Neural progenitor cell (in vitro differentiated cells): ENCODE measurements around the gene NSUN5.
"Not testable (repeated sequence)": the region's sequence is repeated elsewhere in the genome, so short reads cannot be mapped to it uniquely, and the experiment has no call there.

Experiments
- CTCF ChIP-seq: fragments of 200-600 bp; sonication (generic); IDR thresholded peaks from 2 replicates; pipeline ENCODE4 v1.5.1; 2017; ENCODE audit warnings: antibody characterized with exemption, mild to moderate bottlenecking
- EZH2 ChIP-seq: fragments of 200-600 bp; sonication (generic); IDR thresholded peaks from 2 replicates; pipeline ENCODE4 v1.6.1; 2017; ENCODE audit warnings: antibody characterized with exemption, mild to moderate bottlenecking, moderate library complexity
- EZH2phosphoT487 ChIP-seq: fragments of 200-600 bp; sonication (generic); IDR thresholded peaks from 2 replicates; pipeline ENCODE4 v1.6.1; 2017; ENCODE audit warnings: antibody characterized with exemption

- TF ChIP-seq CTCF, EZH2phosphoT487, EZH2: not testable (repeated sequence)
These were observed 3.8 kb downstream of the NSUN5 start for GRCh38 chr7:73304612-73305387.
